HG03108 (cell line): ENCODE data around the gene OR13C8.

Experiments
- ATAC-seq: cut with Tn5 transposase; IDR thresholded peaks from one replicate; pipeline ENCODE4 v1.9.1; 2021; ENCODE audit warnings: moderate library complexity; ENCODE audit not compliant: unreplicated experiment

OR13C8 gene

DNA sequence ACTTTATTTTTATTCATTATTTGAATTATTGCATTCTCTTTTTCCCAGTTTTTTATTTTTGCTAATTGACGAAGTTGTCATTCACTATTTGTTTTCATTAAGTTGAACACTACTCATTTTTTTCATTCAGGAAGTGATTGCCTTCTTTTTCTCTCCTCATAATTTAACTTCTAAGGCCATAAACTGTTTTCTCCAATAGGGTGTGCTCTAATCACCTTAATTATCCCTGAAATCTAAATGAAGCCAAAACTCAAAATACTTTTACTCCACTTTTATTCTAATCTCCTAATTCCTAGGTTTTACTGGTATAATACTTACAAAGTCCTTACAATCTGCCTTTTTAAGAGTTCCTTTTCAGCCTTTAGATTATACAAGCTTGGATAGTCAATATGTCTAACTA lies 39.4 kb downstream of the OR13C8 start:
- ATAC-seq: no peak

DNA sequence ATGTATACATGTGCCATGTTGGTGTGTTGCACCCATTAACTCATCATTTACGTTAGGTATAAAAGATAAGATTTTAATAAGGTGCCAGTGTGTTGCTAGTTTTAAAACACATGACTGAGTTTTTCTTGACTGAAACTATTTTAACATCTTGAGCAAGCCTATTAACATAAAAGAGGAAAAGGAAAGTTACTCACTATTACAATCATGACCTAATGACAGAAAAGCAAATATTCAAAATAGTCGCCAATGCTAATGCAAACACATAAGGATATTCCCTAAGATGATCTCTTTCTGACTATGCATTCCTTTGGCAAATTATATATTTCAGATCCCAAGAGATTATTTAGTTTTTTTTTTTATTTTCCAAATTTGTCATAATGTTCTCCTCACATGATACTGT lies 42.2 kb downstream of the OR13C8 start:
- ATAC-seq: no peak

DNA sequence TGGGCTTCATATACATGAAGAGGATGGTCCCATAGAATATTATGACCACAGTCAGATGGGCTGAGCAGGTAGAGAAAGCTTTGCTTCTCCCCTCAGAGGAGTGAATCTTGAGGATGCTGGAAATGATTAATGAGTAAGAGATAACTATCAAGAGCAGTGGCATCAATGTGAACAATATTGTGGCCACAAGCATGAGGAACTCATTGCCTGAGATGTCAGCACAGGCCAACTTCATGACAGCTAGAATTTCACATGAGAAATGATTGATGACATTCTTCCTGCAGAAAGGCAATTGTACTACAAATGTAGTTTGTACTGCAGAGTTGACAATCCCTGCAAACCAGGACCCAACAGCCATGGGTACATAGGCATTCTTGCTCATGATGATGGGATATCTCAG lies 48.5 kb downstream of the OR13C8 start:
- ATAC-seq: no peak

DNA sequence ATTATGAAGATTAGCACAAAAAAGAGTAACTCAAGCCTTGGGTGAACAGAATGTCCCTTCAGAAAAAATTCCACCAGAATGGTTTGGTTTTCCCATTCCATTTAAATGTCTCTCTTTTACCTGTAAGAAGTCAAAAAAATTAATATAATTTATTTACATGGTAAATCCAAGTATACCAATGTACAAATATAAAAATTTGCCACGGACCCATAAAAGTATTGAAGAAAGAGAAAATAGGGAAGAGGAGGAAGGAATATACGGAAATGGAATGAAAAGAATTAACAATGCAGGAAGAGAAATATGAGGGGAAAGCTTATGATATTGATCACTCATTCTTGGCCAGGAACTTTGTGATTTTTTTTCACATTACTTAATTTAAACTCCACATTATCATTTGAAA lies 49.1 kb downstream of the OR13C8 start, which contains the start of gene OR13C9:
TSS of gene OR13C9 (minus strand) at position 101 of the 400 bp plus-strand sequence. CDS start at position 101, 0 bp downstream.
- no peak for ATAC-seq
